ENCODE measurements around the gene GJC2.
"Not testable (repeated sequence)": the region's sequence is repeated elsewhere in the genome, so short reads cannot be mapped to it uniquely, and the experiment has no call there.

GJC2 gene

DNA sequence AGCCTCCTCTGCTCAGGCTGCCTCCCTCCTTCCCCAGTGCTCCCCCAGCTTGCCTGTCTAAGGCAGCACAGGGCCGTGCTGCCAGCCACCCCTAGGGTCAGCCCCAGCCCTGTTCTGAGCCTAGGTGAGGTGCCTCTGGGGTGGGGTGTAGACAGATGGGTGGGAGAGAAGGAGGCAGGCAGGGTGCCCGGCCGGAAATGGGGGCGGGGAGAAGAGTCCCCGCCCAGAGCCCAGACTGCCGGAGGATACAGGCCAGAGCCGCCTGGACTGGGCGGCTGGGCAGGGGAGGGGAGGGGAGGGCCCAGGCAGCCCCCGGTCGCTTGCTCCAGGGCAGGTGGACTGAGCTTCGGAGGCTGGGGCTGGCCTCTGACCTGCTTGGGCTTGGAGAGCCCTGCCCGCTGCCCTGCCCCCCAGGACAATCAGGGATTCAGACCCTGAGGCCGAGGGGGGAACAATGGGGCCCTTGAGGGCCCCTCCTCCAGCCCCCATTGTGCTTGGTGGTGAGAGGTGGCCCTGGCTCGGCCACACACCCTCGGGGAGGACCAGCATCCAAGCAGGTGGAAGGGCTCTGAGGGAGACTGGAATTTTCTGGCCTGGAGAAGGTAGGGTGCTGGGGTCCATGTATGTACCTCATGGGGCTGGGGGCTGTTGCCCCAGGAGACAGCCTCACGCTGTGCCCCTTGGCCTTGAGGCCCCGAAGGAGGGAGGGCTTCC lies at the start of gene GJC2:
Gene GJC2, plus strand, starts transcription at position 525 of the 714 bp plus-strand sequence. CDS start 7,829 bp downstream, outside the sequence.
- no peak for DNase-seq

GRCh38 chr1:228100822-228101613 lies 48.7 kb upstream of the GJC2 start:
- no peak for DNase-seq

DNA sequence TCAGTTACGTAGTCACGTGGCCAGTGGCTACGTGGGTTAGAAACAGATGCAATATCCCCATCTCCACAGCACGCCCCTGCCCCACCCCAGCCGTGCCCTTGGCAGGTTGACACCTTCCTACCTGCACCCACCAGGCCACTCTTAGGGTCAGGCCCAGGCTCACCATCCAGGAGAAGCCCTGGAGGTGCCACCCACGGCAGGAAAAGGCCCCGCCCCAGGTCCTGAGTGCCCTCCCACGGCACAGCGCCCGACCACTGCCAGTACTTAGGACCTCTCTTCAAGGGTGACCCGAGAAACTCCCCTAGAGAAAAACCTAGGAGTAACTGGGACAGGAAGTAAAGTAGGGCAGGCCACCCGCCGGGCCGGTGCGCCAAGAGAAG lies 48.1 kb upstream of the GJC2 start:
- DNase-seq, result no peak

- no peak for DNase-seq
These were observed 47.5 kb upstream of the GJC2 start for GRCh38 chr1:228101994-228102790.

DNA sequence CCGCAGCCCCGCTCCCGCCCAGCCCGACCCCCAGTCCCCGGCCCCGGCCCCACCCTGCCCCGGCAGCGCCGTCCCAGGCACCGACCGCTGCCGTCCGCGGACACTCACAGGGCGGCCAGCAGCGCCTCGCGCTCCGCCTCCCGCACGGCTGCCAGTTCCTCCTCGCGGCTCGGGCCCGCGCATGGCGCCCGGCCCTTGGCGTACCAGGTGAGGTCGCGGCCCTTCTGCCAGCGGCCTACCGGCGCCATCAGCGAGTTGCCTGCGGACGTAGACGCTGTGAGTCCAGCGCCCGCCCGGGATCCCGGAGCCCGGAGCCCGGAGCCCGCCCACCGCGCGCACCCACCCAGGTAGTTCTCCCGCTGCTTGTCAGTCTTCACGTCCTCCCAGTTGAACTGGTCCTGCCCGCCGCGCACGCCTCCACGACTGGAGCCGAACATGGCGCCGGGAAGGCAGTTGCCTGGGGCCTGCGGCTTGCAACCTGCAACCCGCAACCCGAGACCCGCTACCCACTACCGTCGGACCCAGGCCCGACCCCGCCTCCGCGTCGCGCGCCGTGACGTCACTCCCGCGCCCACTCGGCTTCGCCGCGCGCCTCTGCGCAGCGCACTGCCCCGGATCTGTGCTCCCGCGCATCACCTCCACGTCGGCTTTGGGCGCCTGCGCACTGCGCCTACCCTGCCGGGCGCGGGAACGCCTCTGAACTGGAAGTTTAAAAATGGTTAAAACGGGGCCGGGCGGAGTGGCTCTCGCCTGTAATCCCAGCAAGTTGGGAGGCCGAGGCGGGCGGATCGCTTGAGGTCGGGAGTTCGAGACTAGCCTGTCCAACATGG lies 46.7 kb upstream of the GJC2 start, which contains the start of gene C1orf35:
Gene C1orf35, minus strand, starts transcription at position 535 of the 830 bp plus-strand sequence. Its CDS starts 98 bp downstream, at position 437.
- DNase-seq, result peak; percentile 87

- DNase-seq, result no peak
These were observed 45.0 kb upstream of the GJC2 start for GRCh38 chr1:228104526-228105269.

DNA sequence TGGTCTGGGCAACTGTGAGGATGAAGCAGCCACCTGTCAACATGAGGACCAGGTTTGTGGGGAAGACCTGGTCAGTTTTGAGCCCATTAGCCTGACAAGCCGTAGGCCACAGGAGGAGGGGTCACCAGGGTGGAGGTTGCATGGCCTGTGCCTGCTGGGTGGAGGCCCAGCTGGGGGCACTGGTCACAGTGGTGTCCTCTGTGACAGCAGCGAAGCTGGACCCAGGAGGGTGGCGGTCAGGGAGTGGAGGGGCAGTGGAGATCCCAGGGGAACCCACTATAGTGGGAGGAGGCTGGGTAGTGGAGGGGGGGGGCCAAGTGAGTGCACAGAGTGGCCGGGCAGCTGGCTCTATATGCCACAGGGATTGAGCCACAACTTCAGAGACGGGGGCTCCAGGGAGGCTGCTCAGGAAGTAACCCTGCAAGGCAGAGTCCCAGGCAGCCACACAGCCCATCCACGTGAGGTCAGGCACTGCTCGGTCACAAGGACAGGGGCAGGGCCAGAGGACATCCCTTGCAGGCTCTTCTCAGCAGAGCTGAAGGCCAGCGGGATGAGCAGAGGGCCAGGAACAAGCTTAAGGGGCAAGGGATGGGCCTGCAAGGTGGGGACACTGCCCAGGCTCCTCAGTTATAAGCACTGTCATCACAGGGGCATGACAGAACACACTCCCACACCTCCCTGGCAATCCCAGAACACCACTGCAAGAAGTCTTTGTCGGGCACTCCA lies 44.3 kb upstream of the GJC2 start:
- no peak for DNase-seq

GRCh38 chr1:228105996-228106799 lies 43.5 kb upstream of the GJC2 start:
- no peak for DNase-seq

DNA sequence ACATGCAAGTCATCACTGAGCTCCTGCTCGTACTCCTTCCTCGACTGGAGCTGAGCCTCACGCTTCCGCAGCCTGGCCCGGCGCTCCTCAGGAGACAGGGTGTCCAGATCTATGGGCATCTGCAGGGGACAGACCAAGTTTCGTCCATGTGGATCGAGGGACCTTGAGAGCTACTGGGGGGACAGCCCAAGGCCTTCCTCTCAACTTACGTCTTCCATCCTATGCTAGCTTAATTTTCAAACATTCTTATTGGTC lies 43.0 kb upstream of the GJC2 start:
- DNase-seq, result no peak

DNA sequence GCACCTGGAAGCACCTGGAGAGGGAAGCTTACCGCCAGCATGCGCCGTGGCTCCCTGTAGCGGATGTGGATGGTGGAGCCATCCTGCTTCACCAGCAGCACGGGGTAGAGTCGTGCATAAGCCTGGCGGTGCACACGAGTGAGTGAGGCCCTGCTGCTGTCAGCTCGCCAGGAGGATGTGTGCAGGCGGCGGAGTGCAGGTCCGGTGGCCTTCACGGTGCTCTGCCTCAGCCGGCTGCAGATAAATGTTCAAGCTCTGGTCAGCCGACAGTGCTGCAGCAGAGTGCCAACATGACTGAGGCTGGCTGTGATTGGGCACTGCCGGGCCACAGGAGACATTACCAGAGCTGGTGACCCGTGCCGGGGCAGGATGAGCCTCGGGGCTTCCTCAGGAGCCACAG lies 42.1 kb upstream of the GJC2 start:
- no peak for DNase-seq

DNA sequence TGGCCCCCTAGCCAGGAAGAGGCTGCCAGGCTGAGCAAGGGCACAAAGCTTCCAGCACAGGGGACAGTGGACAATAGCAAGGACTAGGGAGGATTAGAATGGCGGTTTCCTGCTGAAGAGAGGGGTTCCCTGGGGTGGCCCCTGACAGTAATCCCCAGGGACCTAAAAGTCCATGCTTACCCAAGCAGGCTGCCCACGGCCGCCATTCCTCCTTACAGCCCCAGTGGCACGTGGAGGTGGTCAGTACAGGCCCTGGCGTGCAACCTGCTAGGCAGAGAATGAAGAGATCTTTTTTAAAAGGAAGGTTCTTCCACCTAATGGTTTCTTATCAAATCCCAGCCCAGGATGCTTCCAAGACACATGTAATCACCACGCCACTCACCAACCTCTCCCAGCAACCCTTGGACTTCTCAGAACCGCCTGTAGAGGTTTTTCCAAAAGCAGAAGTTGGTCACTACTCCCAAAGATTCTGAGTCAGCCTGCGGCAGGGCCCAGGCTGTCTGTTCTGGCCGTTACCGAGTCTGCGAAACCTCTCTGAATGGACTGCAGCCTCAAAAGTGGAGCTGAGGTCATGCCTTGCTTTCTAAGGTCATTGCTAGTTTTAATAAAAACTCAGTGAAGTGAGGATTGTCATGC lies 41.6 kb upstream of the GJC2 start:
- peak; percentile 84 for DNase-seq

- no peak for DNase-seq
These were observed 41.0 kb upstream of the GJC2 start for GRCh38 chr1:228108742-228109072.

DNA sequence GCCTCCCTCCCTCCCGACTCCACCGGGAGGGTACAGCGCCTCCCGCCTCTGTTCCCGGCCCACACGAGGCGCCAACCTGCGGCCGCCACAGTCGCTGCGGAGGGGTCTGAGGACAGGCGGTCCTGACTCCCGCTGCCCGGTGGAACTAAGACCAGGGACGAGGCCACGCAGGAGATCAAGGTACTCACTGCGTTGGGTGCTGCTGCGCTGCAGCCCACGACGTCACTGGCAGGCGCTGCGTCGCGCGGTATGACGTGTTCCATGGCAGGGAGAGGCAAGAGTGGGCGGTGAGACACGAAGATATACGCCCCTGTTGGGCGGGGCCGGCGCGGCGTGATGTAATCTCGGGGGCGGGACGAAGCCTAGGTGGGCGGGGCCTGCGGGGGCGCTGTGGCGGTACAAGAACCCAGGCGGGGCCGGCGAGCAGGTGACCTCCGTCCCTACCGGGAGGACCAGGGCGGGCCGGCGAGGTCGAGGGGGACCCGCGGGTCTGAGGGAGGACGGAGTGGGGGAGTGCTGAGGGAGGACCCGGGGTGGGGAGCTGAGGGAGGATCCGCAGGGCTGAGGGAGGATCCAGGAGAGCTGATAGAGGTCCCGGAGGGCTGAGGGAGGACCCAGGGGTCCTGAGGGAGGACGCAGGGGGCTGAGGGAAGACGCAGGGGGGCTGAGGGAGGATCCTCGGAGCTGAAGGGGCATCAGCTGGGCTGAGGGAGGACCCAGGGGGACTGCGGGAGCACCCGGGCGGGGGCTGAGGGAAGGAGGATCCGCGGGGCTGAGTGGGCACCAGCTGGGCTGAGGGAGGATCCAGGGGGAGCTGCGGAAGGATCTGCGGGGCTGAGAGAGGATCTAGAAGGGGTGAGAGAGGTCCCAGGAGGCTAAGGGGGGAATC lies 40.4 kb upstream of the GJC2 start, which contains the start of gene MRPL55:
Gene MRPL55, minus strand, starts transcription at position 227 of the 889 bp plus-strand sequence. CDS start 1,039 bp downstream, outside the sequence.
- DNase-seq, result peak; percentile 91

- no peak for DNase-seq
These were observed 39.7 kb upstream of the GJC2 start for GRCh38 chr1:228109962-228110488.

GRCh38 chr1:228110556-228110955 lies 39.2 kb upstream of the GJC2 start:
- DNase-seq, result no peak

- not testable (repeated sequence) for DNase-seq
These were observed 38.4 kb upstream of the GJC2 start for GRCh38 chr1:228111315-228111714.

GRCh38 chr1:228112167-228112566 lies 37.6 kb upstream of the GJC2 start:
- no peak for DNase-seq

DNA sequence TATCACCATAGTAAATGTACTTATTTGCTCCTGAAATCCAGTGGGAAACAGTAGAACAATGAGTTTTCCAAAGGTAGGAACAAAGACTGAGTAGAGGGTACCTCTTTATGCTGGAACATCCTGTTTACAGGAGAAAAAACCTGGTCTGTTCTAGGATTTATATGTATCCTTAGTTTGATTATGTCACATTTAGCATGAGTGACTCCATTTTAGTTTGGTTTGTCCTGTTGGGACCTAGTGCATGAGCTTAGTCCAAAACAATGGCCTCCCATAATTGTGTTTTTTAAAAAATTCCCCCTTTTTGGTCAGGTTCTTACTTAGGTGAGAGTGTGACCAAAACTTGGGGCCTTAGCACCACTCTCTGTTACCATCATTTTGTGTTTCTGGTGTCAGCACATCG lies 37.1 kb upstream of the GJC2 start:
- no peak for DNase-seq

GRCh38 chr1:228114827-228115226 lies 34.9 kb upstream of the GJC2 start:
- no peak for DNase-seq

Measured in MV-4-11 (cell line).